IgD-negative memory B cell (primary cell): ENCODE results near the gene NTNG1. TPM values are rescaled to one million over a fixed set of nuclear protein-coding genes. Genes with fewer than 3 reads are reported as not detected.
A peak's percentile ranks its signal among the peaks of the same experiment; 100 is the strongest.

Experiments
- H3K27ac Mint-ChIP-seq, 3 donors: one replicate each; pipeline ENCODE4 v1.8.0; 2020 to 2022; ENCODE audit warnings: mild to moderate bottlenecking in 3 of 3, mixed read lengths in 3 of 3, moderate library complexity in 1 of 3
- H3K27me3 Mint-ChIP-seq: one replicate; pipeline ENCODE4 v1.8.0; 2021; ENCODE audit warnings: mixed read lengths
- H3K36me3 Mint-ChIP-seq: one replicate; pipeline ENCODE4 v1.8.0; 2020; ENCODE audit warnings: mild to moderate bottlenecking, mixed read lengths
- H3K4me1 Mint-ChIP-seq, 3 donors: one replicate each; pipeline ENCODE4 v1.8.0; 2020 to 2022; ENCODE audit warnings: mixed read lengths in 3 of 3, mild to moderate bottlenecking in 1 of 3
- H3K4me3 Mint-ChIP-seq, 4 donors: one replicate each; pipeline ENCODE4 v1.8.0; 2020 to 2022; ENCODE audit warnings: mild to moderate bottlenecking in 4 of 4, mixed read lengths in 4 of 4, moderate library complexity in 3 of 4
- H3K9me3 Mint-ChIP-seq, 3 donors: one replicate each; pipeline ENCODE4 v1.8.0; 2020 to 2021; ENCODE audit warnings: mixed read lengths in 3 of 3, mild to moderate bottlenecking in 1 of 3
- polyA plus RNA-seq: library from polyadenylated mRNA; unstranded; fragments of 300-500 nt; fragmentation: Illumina TruSeq; gene quantifications from one replicate; pipeline ENCODE4 v1.2.3, GENCODE V29; 2021

The NTNG1 gene
- polyA plus RNA-seq, 1 donor from 2014 or later: 6.5 TPM

- Mint-ChIP-seq H3K27me3 (no peaks in the 10 kb centered on the region), H3K4me1 (peaks cover 36 to 58% (median 40%) of the 10 kb centered on the region in 3 donors), H3K4me3 (peak overlapping the region in 2 of 4 donors; percentile 85 to 87), H3K36me3 (no peaks in the 10 kb centered on the region), H3K27ac (peak overlapping the region; percentile 32 to 93 (median 83)), H3K9me3 (no peaks in the 10 kb centered on the region)
These were observed 314.0 kb downstream of the NTNG1 start for GRCh38 chr1:107454791-107455190.

GRCh38 chr1:107457989-107458388 is 317.1 kb downstream of the NTNG1 start:
- Mint-ChIP-seq H3K27me3 (no peaks in the 10 kb centered on the region), H3K9me3 (no peaks in the 10 kb centered on the region), H3K36me3 (no peaks in the 10 kb centered on the region), H3K4me1 (peaks cover 12 to 31% (median 20%) of the 10 kb centered on the region in 3 donors), H3K27ac (no peak overlapping the region), H3K4me3 (no peak overlapping the region)

GRCh38 chr1:107459204-107459904 is 318.5 kb downstream of the NTNG1 start:
- Mint-ChIP-seq H3K4me3 (peak overlapping the region in 2 of 4 donors; percentile 15 to 17), H3K9me3 (no peaks in the 10 kb centered on the region), H3K4me1 (peaks cover 14 to 21% (median 14%) of the 10 kb centered on the region in 3 donors), H3K27me3 (no peaks in the 10 kb centered on the region), H3K27ac (peak overlapping the region in 1 of 3 donors; percentile 77), H3K36me3 (no peaks in the 10 kb centered on the region)

- Mint-ChIP-seq H3K9me3 (no peaks in the 10 kb centered on the region), H3K27ac (no peak overlapping the region), H3K4me3 (peak overlapping the region in 2 of 4 donors; percentile 43 to 70)
These were observed 319.2 kb downstream of the NTNG1 start for GRCh38 chr1:107460035-107460434.

GRCh38 chr1:107464827-107465226 is 324.0 kb downstream of the NTNG1 start:
- Mint-ChIP-seq H3K27me3 (no peaks in the 10 kb centered on the region), H3K4me3 (no peak overlapping the region), H3K9me3 (no peaks in the 10 kb centered on the region), H3K27ac (no peak overlapping the region), H3K36me3 (peaks cover 3% of the 10 kb centered on the region), H3K4me1 (peaks cover 2 to 6% (median 2%) of the 10 kb centered on the region in 3 donors)

More at GRCh38 chr1:107460035-107460434, 319.2 kb downstream of the NTNG1 start:
- H3K36me3 Mint-ChIP-seq: no peaks in the 10 kb centered on the region
- no peaks in the 10 kb centered on the region for H3K27me3 Mint-ChIP-seq
- peaks cover 7 to 16% (median 11%) of the 10 kb centered on the region in 3 donors for H3K4me1 Mint-ChIP-seq

- H3K27me3 Mint-ChIP-seq: no peaks in the 10 kb centered on the region
- H3K4me1 Mint-ChIP-seq: peaks cover 0 to 6% (median 0%) of the 10 kb centered on the region in 3 donors
- no peak overlapping the region for H3K4me3 Mint-ChIP-seq
- no peaks in the 10 kb centered on the region for H3K9me3 Mint-ChIP-seq
- peaks cover 3% of the 10 kb centered on the region for H3K36me3 Mint-ChIP-seq
- no peak overlapping the region for H3K27ac Mint-ChIP-seq
These were observed 326.4 kb downstream of the NTNG1 start for GRCh38 chr1:107467286-107467685.

- Mint-ChIP-seq H3K4me3 (no peak overlapping the region), H3K27me3 (no peaks in the 10 kb centered on the region), H3K4me1 (peaks cover 0 to 6% (median 2%) of the 10 kb centered on the region in 3 donors), H3K27ac (no peak overlapping the region), H3K9me3 (no peaks in the 10 kb centered on the region), H3K36me3 (peaks cover 4% of the 10 kb centered on the region)
These were observed 327.0 kb downstream of the NTNG1 start for GRCh38 chr1:107467811-107468210.

GRCh38 chr1:107473065-107473464 is 332.2 kb downstream of the NTNG1 start:
- Mint-ChIP-seq H3K36me3 (peaks cover 5% of the 10 kb centered on the region), H3K27me3 (no peaks in the 10 kb centered on the region), H3K4me3 (no peak overlapping the region), H3K4me1 (peaks cover 2 to 10% (median 8%) of the 10 kb centered on the region in 3 donors), H3K9me3 (no peaks in the 10 kb centered on the region), H3K27ac (no peak overlapping the region)

- no peak overlapping the region for H3K27ac Mint-ChIP-seq
- no peak overlapping the region for H3K4me3 Mint-ChIP-seq
- no peaks in the 10 kb centered on the region for H3K27me3 Mint-ChIP-seq
- peaks cover 2% of the 10 kb centered on the region for H3K36me3 Mint-ChIP-seq
- no peaks in the 10 kb centered on the region for H3K9me3 Mint-ChIP-seq
- H3K4me1 Mint-ChIP-seq: peaks cover 2 to 10% (median 9%) of the 10 kb centered on the region in 3 donors
These were observed 334.2 kb downstream of the NTNG1 start for GRCh38 chr1:107474877-107475612.

- Mint-ChIP-seq H3K4me1 (peaks cover 9 to 17% (median 16%) of the 10 kb centered on the region in 3 donors), H3K9me3 (no peaks in the 10 kb centered on the region), H3K27ac (no peak overlapping the region), H3K36me3 (peaks cover 2% of the 10 kb centered on the region), H3K4me3 (no peak overlapping the region), H3K27me3 (no peaks in the 10 kb centered on the region)
These were observed 336.4 kb downstream of the NTNG1 start for GRCh38 chr1:107477233-107477632.

- H3K4me3 Mint-ChIP-seq: peak overlapping the region; percentile 13 to 83 (median 57)
- no peaks in the 10 kb centered on the region for H3K36me3 Mint-ChIP-seq
- H3K27ac Mint-ChIP-seq: no peak overlapping the region
- peaks cover 8 to 12% (median 10%) of the 10 kb centered on the region in 3 donors for H3K4me1 Mint-ChIP-seq
- no peaks in the 10 kb centered on the region for H3K27me3 Mint-ChIP-seq
- no peaks in the 10 kb centered on the region for H3K9me3 Mint-ChIP-seq
These were observed 339.1 kb downstream of the NTNG1 start for GRCh38 chr1:107479865-107480350.

- Mint-ChIP-seq H3K27me3 (no peaks in the 10 kb centered on the region), H3K27ac (no peak overlapping the region), H3K36me3 (no peaks in the 10 kb centered on the region), H3K4me1 (peaks cover 8 to 12% (median 8%) of the 10 kb centered on the region in 3 donors), H3K4me3 (peak overlapping the region; percentile 21 to 91 (median 78)), H3K9me3 (no peaks in the 10 kb centered on the region)
These were observed 339.9 kb downstream of the NTNG1 start for GRCh38 chr1:107480548-107481415.

- Mint-ChIP-seq H3K9me3 (no peaks in the 10 kb centered on the region), H3K27me3 (no peaks in the 10 kb centered on the region), H3K4me3 (no peak overlapping the region), H3K27ac (no peak overlapping the region), H3K36me3 (no peaks in the 10 kb centered on the region), H3K4me1 (peaks cover 6 to 8% (median 7%) of the 10 kb centered on the region in 3 donors)
These were observed 341.0 kb downstream of the NTNG1 start for GRCh38 chr1:107481756-107482384.

GRCh38 chr1:107483949-107484348 is 343.1 kb downstream of the NTNG1 start:
- no peaks in the 10 kb centered on the region for H3K9me3 Mint-ChIP-seq
- H3K4me1 Mint-ChIP-seq: peaks cover 6 to 8% (median 7%) of the 10 kb centered on the region in 3 donors
- no peak overlapping the region for H3K4me3 Mint-ChIP-seq
- H3K27me3 Mint-ChIP-seq: no peaks in the 10 kb centered on the region
- H3K36me3 Mint-ChIP-seq: no peaks in the 10 kb centered on the region
- H3K27ac Mint-ChIP-seq: no peak overlapping the region
